HG03196 (cell line): ENCODE data around the gene LIMCH1.

Experiments
- ATAC-seq: cut with Tn5 transposase; IDR thresholded peaks from one replicate; pipeline ENCODE4 v1.9.1; 2021; ENCODE audit not compliant: unreplicated experiment

The LIMCH1 gene

GRCh38 chr4:41559940-41560516, 22.1 kb downstream of the LIMCH1 start:
- no peak for ATAC-seq

DNA sequence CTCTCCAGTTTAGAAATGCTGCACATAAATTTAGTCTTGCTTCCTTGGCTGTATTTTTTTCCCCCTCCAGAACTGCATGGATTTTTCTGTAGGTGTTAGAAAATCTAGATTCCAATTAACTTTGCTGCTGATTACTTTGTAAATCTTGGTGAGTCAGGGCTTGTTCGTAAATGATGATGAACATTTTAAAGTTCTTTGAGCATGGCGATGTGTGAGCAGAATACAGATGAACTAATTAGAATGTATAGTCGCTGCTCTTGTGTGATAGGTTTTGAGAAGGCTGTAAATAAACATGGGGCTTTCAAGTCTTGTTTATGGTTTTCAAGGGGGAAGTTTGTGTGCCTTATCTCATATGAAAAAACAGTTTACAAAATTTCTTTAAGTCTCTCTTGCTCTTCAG, 23.3 kb downstream of the LIMCH1 start:
- no peak for ATAC-seq

DNA sequence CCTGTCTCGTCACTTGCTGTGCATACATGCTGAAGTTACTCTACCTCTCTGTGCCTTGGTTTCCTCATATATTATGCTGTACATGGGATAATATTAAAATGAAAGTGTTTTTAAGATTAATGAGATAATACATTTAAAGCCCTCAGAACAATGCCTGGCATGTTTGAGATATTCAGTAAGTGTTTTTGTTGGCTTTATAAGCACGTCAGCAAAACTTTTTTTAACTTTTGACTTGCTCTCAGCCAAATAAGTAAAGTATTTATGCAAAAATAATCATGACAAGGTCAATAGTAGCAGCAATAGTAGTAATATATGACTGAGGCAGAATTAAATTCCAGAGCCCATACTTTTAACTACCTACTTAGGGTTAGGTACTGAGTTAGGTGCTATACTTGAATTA, 29.2 kb downstream of the LIMCH1 start:
- ATAC-seq = no peak

GRCh38 chr4:41568363-41568762, 30.4 kb downstream of the LIMCH1 start:
- ATAC-seq = no peak

GRCh38 chr4:41569961-41570360, 32.0 kb downstream of the LIMCH1 start:
- no peak for ATAC-seq

DNA sequence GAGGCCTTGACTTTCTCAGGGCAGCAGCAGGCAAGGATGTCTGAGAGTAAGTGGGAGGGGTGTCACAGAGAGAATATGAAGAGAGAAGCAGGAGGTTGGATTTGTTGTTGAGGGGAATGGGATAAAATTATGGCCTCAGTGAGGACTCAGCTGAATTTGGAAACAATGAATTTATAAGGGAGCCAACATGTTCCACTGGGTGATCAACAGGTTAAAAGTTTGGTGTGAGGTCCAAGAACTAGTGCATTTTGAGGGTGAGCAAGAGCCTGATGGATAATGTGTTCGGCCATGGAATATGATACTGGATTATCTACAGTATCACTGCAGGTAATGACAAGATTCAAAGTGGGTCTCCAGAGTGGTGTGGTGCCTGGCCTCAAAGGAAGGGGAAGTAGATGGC, 33.5 kb downstream of the LIMCH1 start:
- ATAC-seq = no peak

DNA sequence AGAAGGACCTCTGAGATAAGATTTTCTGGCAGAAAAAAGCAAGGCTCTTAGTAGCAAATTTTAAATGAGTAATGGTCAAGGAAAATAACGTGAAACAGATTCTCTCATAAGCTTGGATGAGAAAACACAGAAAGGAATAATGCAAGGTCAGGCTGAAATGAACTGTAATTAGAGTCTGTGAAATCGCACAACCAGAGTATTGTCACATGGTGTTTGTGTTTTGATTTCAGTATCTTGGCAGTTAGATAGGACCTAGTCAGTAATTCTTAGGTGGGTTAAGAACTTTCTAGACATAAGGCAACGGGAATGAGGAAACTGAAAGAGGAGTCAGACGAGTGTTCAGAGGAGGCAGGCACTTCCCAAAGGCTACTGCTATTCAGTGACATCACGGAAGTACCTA, 34.6 kb downstream of the LIMCH1 start:
- ATAC-seq = no peak

DNA sequence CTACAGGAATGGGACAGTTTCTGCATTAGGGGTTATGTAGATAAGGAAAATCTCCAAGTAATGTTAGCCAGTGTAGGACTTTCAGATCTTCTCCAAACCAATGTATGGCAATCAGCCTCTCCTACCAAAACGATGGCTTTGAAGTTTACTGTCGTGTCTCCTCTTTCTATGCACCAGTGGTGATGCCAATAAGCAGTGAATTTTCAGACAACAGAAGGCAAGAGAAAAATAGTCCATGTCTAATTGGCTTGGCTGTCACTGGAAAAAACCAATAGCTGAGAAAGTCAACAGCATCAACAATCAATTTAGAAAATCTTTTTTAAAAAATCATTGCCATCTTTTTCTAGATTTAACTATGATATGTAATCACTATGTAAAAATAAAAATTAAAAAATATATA, 35.0 kb downstream of the LIMCH1 start:
- ATAC-seq = no peak

GRCh38 chr4:41573502-41574001, 35.6 kb downstream of the LIMCH1 start:
- no peak for ATAC-seq

- ATAC-seq = no peak
Measured at GRCh38 chr4:41575207-41575606, 37.2 kb downstream of the LIMCH1 start.

GRCh38 chr4:41575665-41576064, 37.7 kb downstream of the LIMCH1 start:
- ATAC-seq = no peak

DNA sequence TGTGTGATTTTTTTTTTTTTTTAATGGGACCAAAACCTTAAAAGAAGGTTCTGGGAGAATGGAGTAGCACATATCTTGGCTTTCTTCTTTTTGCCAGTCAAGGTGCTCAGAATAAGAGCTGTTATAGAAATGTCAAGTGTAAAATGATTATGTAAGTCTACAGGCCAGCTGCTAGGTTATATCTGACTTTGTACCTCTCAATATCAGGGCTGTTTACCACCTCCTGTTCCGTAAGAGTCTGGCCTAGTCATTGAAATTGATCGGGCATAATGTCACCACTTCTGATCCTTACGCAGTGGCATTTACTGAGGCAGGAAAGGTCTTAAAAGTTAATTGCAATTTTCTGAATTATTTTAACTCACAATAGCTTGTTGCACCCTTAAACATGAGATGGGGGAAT, 41.1 kb downstream of the LIMCH1 start:
- ATAC-seq = no peak

- no peak for ATAC-seq
Measured at GRCh38 chr4:41579526-41579925, 41.6 kb downstream of the LIMCH1 start.

GRCh38 chr4:41580007-41580406, 42.0 kb downstream of the LIMCH1 start:
- ATAC-seq = no peak

- no peak for ATAC-seq
Measured at GRCh38 chr4:41586675-41587225, 48.8 kb downstream of the LIMCH1 start.

GRCh38 chr4:41587286-41587685, 49.3 kb downstream of the LIMCH1 start:
- no peak for ATAC-seq

DNA sequence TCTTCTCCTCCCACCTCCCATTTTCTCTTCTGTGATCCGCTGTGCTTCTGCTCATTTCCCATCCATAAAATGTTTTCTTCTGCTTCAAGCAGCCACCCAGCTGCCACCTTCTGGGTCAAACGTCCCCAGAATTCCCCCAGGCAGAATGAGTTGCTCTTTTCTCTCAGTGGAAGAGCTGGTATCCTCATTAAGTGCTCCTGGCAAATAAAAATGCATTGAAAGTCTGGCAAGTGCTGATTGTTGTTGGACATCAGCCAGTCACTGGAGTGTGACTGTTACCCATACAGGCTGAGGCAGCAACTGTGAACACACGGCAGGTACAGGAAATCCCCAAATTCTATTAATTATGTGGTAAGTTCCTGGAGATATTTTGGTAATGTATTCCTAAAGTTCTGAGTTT, 52.6 kb downstream of the LIMCH1 start:
- no peak for ATAC-seq

GRCh38 chr4:41594432-41594831, 56.5 kb downstream of the LIMCH1 start:
- no peak for ATAC-seq

DNA sequence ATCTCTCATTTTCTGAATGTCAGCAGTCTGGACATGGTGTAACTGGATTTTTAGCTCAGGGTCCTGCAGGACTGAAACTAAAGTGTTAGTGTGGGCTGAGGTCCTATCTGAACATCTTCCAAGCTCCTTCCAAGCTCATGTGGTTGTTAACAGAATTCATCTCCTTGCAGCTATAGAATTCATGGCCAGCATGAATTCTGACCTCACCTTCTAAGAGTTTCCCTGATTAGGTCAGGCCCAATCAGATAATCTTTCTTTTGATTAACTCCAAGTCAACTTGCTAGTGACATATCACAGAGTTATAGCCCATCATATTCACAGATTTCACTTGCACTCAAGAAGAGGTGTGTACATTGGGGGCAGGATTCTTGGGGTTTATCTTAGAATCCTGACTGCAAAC, 59.5 kb downstream of the LIMCH1 start:
- no peak for ATAC-seq

GRCh38 chr4:41598580-41598979, 60.6 kb downstream of the LIMCH1 start:
- ATAC-seq = no peak

DNA sequence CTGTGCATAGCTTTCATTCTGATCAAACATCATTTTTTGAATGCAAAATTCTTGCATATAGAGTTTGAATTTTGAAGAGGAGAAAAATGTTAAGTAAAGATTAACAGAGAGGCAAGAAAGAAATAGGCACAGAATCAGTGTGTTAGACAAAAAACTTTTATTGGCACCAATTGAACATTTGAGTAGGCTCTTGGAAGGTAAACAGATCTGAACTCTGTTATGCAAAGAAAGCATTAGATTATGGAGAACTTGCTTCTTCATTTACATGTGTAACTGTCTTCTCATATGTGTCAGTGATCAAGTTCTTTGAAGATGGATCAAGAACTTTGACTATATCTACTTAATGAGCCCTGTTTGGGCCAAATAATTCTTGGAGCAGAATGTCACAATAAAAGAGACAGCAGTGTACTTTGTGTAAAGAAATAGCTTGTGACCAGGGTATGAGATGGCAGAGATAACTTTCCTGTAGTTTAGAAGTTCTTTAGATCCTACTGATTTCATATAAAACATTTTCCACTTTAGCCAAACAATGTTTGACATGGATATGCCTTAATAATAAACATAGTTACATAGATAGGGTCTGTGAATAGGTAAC, 61.3 kb downstream of the LIMCH1 start:
- no peak for ATAC-seq

DNA sequence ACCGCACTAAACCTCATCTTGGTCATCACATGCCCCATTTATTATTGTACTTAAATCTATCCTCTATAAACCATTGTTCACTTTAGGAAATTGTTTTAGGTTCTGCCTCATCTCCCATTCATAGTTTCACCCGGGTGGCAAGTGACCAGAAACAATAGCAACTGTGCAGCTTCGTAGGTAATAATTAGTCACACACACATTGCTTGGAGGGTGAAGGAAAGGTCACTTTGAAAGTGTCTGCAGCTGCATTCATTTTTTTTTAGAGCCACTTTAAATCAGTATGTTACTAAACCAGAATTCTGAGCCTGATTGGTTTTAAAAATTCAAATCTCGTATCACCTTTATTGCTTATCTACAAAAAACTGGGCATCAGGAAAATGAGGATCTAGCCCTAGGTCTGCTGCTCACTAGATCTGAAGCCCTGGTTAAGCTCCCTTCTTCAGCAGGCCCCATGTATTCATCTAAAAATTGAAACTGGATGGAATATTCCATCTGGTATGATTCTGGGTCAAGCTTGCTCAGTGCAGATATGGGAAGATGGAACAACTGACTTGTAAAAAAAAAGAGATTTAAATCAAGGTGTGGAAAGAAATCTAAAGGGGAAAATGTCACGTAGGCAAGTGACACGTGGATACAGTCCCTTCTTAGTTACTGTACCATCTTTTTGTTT, 62.4 kb downstream of the LIMCH1 start:
- ATAC-seq = no peak
